NCI-H1105 treated with DMSO at 0.1 percent for 48 hours (cell line): ENCODE measurements around the gene CSNK1A1.
"Not testable (repeated sequence)": the region's sequence is repeated elsewhere in the genome, so short reads cannot be mapped to it uniquely, and the experiment has no call there.

Source experiments
- DNase-seq: peaks from one replicate; lab custom pipeline; 2025; lab: John Stamatoyannopoulos, UW

CSNK1A1 gene

GRCh38 chr5:149528281-149529060 is 22.8 kb downstream of the CSNK1A1 start:
- DNase-seq = no peak

- DNase-seq = no peak
Measured at GRCh38 chr5:149526845-149527590, 24.2 kb downstream of the CSNK1A1 start.

DNA sequence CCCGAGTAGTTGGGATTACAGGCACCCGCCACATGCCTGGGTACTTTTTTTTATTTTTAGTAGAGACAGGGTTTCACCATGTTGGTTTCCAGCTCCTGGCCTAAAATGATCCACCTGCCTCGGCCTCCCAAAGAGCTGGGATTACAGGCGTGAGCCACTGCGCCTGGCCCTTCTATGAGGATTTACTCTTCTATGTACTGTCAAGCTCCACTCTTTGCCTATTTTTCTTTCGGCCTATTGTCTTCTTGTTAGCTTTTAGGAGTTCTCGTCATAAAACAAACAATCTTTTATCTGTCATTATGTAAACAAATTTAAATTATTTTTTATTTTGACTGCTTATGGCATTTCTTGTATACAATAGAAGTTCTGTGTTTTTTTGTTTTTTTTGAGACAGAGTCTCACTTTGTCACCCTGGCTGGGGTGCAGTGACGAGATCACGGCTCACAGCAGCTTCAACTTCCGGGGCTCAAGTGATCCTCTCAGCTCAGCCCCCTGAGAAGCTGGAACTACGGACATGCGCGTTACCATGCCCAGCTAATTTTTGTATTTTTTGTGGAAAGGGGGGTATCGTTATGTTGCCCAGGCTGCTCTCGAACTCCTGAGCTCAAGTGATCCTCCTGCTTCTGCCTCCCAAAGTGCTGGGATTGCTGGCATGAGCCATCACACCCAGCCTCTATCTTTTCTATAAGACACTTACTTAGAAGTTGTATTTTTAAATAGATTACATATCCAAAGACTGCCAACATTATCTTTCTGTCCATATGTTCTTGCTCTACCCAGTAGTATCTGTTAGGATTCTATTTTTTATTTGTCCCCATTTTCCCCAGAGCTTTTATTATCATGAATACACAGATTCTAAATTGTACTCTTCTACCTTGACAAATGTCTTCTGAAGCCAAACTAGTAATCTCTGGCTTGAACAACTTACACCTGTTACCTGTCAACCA is 29.2 kb downstream of the CSNK1A1 start:
- no peak for DNase-seq

GRCh38 chr5:149519601-149520000 is 31.6 kb downstream of the CSNK1A1 start:
- DNase-seq = no peak

- no peak for DNase-seq
Measured at GRCh38 chr5:149518620-149519019, 32.6 kb downstream of the CSNK1A1 start.

GRCh38 chr5:149517461-149518122 is 33.6 kb downstream of the CSNK1A1 start:
- DNase-seq = no peak

DNA sequence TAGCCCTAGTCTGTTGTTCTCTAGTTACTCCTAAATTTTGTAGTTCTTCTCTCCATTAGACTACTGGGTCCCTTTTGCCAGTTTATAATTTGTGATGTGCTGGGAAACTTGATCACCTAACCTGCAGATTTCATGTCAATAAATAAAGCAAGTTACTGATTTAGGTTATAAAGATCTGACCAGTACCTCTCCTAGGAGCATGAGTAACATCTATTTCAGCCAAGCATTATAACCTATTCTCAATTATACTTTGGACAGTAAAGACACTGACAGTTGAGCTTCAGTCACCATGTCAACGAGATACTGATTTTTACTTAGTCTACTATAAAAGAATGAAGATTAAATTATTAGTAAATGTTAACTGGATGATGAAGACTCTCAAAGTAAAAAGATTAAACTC is 36.7 kb downstream of the CSNK1A1 start:
- DNase-seq = no peak

DNA sequence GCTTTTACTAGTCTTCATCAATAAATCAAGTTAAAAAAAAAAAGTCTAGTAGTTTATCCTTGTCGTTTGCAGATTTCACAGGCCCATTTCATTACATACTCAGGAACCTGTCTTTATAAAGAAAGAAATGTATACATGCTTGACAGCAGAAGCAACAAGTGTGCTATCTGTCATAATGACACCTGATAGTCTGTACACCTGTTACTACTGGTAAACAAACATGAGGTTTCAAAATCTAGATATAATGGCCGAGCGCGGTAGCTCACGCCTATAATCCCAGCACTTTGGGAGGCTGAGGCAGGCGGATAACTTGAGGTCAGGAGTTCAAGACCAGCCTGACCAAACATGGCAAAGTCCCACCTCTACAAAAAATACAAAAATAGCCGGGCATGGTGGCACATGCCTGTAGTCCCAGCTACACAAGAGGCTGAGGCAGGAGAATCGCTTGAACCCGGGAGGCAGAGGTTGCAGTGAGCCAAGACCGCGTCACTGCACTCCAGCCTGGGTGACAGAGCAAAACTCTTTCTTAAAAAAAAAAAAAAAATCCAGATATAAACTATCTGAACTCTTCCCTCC is 37.8 kb downstream of the CSNK1A1 start:
- not testable (repeated sequence) for DNase-seq

DNA sequence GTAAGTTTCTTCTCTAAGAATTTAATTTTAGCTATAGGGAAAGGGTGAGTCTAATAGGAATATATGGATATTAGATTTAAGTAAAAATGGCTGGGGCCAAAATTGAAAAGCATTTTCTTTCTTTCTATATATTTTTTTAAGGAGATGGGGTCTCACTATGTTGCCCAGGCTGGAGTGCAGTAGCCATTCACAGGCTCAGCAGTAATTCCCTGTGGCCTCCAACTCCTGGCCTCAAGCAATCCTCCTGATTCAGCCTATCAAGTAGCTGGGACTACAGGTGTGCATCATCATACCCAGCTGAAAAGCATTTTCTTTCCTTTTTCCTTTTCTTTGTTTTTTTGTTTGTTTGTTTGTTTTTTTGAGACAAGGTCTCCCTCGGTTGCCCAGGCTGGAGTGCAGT is 41.1 kb downstream of the CSNK1A1 start:
- no peak for DNase-seq

GRCh38 chr5:149504677-149505076 is 46.6 kb downstream of the CSNK1A1 start:
- no peak for DNase-seq

GRCh38 chr5:149503006-149503405 is 48.2 kb downstream of the CSNK1A1 start:
- DNase-seq = no peak

- no peak for DNase-seq
Measured at GRCh38 chr5:149500922-149501582, 50.2 kb downstream of the CSNK1A1 start.

GRCh38 chr5:149498724-149499336 is 52.4 kb downstream of the CSNK1A1 start:
- no peak for DNase-seq

DNA sequence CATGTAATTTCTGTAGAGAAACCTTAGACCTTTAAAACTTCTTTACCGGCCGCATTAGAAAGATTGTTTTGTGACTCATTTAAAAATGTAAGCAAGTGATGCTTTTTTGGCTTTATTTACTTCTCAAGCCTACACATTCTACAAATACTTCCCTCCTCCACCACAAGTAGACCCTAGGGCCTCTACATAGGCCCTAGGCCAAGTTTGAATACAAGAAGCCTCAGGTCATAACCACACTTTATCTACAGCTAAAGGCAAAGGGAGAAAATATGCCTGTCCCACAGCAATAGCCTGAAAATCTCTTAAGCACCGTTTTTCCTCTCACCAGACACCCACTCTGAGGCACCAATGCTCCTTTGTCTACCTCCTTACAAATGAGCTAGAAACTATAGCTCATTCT is 53.9 kb downstream of the CSNK1A1 start:
- DNase-seq = no peak

DNA sequence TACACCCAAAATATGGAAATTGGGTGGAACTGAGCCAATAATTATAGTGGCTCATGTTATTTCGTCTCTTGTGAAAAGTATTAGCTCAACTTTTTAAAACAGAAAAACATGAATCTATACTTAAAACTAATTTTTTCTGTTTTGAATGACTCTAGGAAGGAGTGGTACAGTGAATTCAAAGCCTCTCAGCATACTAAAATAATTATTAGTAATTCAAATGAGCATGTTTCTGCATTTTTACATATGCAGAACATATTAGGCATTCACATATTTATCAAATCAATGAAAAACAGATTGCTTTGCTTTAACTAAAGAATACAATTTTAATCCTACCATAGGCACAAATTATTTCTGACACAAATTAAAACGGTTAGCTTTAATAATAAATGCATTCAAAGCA is 54.3 kb downstream of the CSNK1A1 start:
- no peak for DNase-seq

DNA sequence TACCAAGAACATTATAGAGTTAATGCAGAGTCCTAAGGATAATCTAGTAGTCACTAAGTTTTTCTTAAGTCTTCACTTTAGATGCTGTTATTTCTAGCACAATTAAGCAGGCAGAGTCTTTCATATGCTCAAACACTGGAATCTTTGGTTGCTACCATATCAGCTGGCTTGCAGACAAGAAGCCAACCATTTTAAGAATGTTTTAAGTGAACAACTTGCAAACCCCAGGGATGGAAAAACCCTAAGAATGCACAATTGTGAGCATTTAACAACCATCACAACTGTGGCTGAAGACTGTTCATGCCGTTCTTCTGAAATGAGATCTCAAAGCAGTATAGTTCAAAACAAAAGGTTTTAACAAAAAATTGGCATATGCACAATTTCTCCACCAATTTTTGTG is 55.1 kb downstream of the CSNK1A1 start:
- DNase-seq = no peak

DNA sequence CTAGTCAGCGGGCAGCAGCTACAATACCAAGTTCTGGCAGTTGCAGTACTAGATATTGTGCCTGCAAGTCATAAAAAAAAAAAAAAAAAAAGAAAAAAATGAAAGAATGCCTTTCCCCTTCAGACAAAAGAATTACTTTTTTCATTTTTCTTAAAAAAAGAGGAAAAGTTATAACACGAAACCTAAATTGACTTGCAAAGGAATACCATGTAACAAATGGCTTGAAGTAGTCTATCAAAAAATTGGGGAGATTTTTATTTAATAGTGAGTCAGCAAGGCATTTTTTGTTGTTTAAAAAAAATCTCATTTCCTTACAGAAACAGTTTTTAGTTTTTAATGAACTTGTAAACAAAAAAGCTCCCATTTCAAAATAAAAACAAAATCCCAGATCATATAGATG is 55.6 kb downstream of the CSNK1A1 start:
- DNase-seq = no peak

DNA sequence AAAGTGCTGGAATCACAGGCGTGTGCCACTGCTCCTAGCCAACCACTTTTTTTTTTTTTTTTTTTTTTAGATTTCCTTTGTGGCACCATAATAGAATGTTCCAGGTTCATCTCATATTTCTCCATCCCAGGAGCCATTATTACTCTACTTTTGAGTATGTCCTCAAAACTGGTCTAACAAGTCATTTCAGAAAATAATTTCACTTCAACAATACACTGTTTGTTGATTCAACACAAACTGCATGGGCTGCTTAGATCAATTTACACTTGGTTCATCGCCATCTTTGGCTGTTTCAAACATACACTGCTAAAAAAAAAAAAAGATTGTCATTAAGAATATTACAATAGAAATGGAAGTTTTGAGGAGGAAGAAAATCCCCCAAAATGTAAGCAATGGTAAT is 57.9 kb downstream of the CSNK1A1 start:
- DNase-seq = peak; percentile 48

- DNase-seq = no peak
Measured at GRCh38 chr5:149492781-149493180, 58.5 kb downstream of the CSNK1A1 start.
